ENCODE results near the gene ASCL5.
A peak's percentile ranks its signal among the peaks of the same experiment; 100 is the strongest.

ASCL5 gene

DNA sequence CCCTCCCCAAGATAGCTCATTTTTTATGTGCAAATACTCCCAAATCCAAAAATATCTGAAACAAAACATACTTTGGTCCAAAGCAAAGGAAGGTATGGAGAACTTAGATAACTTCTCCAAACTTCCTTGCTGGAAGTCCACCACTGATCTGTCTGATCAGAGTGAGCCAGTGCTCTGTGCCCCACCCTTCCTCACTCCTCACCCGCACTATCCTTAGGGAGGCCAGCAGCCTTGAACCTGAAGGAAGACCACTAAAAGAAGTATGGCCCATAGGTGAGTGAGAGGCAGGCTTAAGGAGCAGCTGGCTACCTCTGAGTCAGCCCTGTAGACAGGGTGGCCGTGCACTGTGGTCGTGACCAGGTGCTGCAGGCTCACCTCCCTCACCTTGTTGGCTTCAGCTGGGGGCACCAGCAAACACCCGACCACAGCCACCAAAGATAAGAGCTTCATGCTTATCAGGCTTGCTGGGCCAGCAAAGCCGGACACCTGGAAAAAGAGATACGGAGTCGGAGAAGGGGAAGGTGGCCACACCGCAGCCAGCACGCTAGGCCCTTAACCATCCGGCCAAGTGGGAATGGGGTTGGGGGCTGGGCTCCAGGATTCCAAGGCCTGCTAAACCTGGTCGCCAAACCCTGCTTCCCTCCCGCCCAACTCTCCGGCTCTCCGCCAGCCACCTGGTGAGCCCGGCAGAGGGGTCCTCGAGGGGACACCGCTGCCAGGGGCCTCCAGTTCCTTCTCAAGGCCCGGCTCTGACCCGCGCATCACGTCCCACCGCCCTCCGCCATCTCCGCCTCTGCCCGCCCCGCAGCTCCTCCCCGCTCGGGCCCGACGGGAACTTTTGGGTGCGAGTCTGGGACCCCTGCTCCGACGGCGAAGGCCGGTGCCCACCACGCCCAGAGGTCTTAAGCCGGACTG, 26.7 kb upstream of the ASCL5 start:
- DNase-seq: peak; percentile 30

DNA sequence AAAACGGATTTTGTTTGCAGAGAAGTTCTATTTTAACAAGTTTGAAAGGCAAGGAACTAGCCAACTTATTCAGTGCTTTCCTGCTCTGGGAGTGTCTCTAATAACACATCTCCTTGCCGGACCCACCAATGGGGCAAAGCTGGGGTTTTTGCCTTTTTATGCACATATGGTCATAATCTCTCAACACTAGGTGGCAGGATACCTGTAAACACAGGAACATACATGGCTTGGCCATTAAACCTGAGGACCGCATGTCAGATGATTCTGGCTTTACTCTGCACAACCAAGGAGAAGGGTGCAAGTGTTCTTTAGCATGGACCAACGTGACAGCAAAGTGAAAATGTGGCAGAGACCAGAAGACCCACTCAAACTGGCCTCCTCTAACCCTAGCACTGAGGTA, 22.4 kb upstream of the ASCL5 start:
- peak; percentile 31 for DNase-seq

DNA sequence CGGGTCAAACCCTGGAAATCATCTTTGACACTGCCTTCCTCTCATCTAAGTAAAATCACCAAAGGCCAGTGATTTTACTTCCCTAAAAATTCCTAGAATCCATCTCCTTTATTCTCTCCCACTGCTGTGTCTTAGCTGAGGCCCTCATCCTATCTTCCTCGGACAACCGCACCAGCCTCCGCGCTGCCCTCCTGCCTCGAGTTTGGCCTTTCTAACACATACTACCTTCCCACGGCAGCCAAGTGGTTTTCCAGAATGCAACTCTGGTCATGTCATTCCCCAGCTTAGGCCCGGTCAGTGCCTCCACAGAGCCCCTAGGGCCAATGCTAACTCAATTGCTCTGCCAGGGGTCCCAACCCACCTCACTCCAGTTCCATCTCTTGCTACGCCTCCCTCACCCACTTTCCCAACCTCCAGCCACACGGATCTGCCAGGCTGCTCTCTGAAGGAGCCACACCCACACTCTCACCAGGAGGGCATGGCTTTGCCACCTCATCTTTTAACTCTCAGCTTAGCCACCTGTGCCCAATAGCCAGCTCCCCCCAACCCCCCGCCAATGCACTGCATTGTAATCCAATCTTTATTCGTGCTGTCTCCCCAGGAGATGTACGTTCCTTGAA, 20.5 kb upstream of the ASCL5 start:
- DNase-seq: no peak

DNA sequence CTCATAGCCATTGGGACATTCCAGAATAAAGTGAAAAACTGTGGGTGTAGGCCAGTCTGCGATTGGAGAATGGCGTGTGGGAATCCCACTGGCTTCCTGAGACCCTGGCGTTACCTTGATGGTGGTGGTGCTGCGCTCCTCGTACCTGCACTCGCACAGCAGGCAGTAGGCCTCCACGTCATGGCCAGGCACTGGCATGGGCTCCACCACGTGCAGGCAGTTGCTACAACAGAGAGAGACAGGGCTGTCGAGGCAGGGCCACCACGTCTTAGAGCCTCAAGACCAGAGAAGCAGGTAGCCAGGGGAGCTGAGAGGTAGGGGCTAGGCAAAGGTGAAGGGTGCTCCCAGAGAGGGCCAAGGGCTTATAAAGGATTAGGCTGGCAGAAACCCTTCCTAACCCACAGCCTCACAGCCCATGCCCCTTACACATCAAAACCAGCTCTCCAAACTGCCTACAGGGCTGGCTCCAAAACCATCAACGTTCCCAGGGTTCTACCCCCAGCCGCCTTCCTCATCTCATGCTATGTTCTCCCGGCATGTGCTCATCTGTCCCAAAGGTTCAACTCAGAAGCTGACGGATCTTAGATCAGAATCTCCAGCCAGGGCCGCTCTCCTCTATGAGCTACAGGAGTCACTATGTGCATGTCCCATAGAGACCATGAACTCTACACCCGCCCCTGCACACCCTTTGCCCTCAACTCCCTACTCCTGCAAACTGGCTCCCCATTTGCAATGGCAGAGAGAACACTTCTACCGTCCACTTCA, 19.8 kb upstream of the ASCL5 start:
- DNase-seq: no peak

DNA sequence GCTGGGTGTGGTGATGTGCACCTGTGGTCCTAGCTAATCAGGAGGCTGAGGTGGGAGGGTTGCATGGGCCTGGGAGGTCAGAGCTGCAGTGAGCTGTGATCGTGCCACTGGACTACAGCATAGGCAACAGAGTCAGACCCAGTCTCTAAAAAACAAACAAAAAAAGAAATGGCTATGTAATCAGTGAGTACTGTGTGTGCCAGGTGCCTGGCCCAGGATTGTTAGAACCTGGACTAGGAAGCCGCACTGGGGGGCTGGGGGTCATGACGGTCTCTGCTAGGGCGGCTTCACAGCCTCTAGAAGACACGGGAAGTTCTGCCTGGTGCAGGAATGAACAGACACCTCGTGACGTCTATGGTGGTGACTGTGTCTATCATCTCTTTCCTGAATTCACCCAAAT, 18.8 kb upstream of the ASCL5 start:
- no peak for DNase-seq

DNA sequence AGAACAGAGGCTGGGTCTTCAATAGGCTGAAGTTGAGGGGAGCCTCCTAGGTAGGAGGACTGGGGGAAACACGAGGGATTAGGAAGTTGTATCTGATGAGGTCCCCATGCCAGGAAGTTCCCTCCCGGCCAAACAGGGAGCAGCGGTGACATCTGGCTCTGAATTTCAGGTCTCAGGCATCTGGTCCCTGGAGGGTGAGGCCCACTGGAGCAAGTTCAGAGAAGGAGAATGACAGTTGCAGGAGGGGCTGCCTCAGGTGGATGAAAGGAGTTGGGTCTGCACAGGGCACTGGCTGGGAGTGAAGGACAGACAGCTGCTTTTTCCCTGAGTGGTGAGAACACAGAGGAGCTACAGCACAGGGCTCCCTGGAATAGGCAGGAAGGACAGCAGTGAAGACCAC, 18.1 kb upstream of the ASCL5 start:
- DNase-seq: no peak

DNA sequence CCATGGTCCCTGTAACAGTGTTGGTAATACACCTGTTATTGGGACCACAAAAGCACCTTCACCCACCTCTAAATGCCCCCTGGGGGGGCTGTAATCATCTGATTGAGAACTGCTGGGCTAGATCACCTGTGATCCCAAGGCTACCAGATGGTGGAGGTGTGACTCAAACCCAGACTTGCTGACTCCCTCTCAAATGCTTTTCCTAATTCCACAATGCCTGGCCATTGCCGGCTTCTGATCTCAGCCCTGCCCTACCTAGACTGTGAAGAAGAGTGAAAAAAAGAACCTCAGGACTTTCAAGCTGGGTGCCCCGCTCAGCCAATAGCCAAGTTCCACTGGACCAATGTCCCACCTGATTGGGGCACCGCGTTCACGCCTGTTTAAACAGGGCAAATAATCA, 17.7 kb upstream of the ASCL5 start:
- DNase-seq: no peak

DNA sequence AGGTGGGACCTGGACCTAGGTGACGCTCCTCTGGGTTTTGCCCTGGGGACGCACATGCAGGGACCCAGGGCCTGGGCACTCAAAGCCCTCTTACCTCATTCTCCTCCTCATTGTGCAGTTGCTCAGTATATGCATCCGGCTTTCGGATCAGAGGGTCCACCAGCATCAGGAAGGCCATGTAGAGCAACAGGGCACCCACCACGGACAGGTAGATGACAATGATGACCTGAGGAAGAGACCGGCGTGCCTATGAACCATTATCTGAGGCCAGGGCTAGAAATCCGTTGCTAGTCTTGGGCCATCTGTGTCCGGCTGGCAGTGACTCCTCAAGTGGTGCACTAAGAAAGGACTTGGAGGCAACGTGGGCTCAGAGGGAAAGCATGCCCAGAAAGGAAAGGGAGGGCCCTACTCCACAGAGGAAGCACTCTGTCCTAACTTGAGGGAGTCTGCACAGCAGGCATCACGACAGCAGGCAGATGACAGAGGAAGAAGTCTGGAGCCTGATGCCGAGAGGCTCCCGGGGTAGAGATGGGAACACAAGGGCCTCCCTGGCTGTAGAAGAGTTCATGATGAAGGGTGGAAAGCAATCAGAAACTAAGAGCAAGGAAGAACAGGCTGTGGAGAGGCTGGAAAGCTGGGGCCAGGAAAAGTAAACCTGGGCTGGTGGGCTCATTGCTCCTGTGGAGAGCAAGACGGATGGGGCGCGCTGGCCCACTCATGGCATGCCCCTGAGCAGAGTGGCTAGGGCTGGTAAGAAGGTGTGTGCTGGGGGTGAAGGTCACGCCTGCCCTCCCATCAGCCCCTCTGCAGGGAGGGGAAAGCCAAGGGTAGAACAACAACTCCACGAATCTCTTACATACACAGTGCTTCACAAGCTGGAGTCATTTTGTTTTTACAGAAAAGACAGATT, 17.0 kb upstream of the ASCL5 start:
- DNase-seq: no peak

DNA sequence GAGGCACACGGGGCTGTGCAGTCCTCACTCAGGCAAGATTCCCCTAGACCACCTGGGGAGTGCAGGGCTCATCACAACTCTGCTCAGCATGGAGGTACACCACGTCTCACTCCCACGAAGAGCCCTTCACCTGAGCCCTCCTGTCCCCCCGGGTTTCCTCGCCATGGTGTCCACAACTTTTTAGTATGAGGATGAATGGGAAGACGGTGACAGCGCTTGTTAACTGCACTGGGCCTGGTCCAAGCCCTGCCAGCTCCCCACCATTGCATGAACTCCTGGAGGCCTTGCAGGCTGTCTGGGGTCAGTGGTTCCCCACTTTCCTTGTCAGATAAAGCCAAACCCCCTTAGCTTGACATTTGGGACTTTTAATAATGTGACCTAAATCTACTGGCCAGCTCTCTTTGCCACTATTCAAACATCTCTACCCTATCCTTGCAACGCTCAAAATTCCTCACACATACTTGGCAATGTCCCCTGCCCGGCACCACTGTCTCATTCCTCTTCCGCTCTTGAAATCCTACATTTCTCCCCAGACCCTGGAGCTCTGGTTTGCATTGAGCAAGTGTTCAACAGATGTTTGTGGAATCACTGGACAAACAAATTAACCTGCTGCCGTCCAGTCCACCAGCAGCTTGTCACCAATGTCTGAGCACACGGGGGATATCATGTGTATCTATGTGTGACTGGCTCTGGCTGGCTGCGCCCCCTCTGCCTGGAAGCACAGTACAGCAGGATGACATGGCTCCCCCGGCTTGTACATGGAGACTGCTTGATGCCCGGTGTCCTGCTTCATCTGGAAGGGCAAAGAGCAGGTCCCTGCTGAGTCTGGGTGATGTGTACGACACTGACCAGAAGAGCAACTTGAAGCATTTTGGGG, 16.1 kb upstream of the ASCL5 start:
- DNase-seq: no peak

DNA sequence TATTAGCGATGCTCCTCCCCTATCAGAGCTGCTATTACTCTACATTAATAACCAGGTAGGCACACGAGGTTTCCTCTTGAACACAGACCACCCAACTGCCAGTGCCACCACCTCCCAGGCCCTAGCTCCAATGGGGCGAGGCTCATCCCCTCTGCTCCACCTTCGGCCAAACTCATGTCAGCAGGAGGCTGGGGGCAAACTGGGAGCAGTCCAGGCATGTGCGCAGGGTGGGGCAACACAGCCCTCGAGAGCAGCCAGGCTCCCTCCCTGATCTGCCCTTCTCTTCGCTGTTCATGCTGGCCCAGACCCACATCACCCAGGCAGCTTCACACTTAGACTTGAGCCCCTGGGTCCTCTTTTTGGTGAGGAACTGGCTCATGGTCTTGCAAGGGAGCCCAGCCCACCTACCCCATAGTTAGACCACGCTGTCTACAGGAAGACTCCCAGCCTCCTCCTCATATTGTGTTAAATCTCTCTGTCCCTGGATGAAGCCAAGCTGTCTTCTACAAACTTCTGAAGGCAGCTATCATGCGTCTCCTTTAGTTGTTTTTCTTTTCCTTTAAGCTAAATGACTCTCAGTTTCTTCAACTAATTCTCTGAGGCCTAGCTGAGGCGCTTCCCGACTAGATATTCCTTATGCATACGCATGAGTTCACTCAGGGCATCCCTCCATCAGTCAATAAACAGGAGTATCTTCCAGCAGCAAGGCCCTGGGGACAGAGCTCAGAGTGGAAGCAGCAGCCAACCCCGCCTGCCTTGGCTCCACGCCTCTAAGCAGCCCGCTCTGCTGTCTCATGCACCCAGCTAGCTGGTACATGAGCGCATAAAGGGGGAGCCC, 15.2 kb upstream of the ASCL5 start:
- DNase-seq: no peak

DNA sequence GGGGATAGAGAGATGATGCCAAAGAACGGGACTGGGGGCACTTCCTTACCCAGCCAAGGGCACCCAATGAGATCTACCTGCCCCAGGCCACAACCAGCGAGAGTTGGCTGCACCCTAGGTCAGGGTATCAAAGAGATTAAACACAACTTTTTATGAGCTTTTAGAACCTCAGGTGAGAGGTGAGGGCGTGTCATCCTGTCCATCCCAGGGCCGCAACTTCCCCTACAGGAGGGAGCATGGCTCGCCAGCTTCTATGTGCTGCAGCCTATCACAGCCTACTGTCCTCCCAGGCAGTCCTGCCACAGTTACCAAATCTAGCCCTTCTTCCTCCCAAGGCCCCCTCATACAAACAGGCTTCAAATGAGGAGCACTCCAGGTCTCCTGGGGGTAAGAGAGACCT, 14.4 kb upstream of the ASCL5 start:
- no peak for DNase-seq

DNA sequence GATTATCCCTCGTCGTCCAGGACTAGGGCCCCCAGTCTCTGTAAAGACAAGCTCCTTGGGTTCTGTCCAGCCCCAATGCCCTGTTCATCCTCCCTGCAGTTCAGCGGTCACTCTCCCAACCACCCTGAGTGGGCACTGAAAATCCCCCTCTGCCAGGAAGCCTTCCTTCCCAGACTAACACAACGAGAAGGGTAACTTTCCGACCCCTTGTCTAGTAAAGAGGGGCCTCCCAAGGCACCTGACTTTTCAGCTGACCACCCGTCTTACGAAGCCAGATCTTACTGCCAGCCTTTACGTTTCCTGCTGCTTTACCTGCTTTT, 13.9 kb upstream of the ASCL5 start:
- no peak for DNase-seq

DNA sequence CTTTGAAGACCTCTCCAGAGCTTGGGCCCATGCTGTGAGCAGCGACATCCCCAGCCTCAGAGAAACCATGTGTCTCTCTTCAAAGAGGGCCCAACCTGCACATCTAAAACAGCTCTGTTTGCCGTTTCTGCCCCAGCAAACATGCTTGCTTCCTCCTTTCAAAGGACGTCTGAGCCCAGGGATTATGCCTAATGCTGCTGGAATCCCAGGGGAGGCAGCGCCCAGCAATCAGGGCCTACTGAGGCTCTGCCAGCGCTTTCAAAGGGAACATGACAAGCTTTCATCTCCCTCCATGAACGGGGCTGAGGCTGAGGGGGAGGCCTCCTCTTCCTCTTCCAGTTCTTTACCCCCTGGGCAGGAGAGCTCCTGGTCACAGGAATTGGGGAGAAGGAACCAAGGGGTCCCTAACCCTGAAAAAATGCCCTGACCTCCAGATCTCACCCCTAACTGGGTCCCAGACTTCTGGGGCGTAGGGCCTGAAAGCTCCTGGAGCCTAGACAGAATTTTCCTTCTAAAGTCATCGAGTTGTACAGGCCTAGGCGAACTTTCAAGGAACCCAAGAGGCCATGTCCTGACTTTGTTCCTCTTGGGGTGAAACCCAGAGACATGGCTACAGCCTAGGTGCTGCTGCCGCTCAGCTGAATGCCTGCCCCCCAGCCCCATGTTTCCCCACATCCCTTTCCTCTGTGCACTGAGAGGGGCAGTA, 13.4 kb upstream of the ASCL5 start:
- no peak for DNase-seq

DNA sequence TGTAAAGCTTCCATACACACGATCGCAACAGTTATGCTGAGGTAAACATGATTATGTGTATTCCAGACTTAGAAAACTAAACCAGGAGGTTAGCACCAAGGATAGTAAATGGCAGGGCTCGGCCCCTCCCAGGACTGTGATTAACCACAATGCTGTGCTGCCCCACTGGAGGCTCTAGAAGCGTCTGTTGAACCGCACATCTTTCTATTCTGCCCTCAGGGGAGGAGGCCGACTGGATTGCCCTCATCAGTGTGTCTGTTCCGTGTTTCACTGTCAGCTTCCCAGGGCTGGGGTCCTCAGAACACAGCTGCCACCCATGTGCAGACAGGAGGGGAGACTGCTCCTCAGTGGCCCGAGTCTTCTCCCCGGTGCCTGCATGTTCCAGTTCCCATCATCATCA, 12.8 kb upstream of the ASCL5 start:
- DNase-seq: no peak

DNA sequence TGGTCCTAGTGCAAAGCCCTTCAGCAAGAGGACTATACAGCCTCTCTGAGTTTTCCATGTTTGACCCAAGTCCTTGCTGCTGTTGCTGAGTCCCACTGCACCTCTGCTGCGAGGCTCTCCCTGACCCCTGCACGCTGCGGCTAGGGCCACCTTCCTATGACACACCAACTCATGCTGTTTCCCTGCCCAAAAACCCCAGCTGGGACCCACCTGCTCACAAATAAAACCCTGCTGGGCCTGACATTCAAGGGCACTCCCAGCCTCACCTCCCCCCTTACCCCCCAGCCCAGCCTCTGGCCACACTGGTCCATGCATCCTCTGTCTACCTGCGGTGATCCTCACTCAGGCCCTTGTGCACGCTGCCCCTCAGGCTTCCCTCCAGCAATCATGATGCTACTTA, 12.3 kb upstream of the ASCL5 start:
- DNase-seq: no peak

DNA sequence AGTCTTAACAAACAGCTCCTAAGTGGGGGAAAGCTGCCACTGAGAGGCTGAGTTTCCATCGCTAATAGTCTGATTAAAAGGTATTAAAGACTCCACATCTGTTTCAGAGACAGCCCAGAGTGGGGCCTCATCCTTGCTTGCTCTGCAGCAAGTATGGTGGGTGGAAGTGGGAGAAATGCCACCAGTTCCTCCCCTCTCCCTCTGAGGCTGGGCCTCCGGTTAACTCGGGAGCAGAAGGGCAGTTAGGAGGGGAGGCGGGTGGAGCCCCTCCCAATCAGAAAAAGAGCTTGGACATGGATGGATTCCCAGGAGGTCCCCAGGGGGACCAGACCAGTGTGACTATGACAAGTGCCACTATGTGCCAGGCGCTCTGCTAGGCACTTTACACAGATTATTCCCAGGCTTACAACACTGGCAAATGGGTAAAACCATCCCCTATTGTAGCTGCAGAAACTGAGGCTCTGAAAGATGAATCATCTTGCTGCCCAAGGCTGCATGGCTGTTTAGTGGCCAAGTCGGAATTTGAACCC, 11.4 kb upstream of the ASCL5 start:
- DNase-seq: no peak

DNA sequence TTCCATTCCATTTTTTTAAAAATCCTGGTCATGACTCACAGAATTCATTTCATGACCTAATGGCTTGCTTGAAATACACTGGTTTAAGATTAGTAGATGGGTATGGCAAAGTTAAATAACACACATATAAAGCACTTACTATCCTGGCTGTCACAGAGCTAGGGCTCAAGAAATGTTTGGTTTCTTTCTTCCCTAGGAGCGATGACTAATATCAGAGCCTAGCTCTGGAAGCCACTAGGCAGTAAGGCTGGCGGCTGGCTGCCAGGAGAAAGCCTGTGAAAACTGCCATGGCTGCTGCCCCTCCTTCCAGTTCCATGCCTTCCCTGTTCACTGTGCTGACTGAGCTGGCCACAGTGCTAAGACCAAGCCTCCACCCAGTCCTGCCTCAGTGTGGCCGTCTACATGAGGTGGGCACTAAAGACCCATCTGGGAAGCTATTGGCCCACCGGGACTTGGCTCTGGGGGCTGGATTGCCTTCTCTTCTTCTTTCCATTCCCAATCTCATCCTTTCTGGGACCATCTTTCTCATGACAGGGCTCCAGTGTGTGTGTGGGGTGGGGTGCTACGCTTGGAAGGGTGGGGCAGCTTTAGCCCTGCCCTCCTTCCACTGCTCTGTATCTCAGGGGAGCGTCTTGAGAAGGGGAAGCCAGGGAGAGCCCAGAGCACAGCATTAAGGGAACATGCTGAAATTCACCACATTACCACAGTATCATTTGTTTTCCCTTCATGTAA, 10.8 kb upstream of the ASCL5 start:
- peak; percentile 56 for DNase-seq

DNA sequence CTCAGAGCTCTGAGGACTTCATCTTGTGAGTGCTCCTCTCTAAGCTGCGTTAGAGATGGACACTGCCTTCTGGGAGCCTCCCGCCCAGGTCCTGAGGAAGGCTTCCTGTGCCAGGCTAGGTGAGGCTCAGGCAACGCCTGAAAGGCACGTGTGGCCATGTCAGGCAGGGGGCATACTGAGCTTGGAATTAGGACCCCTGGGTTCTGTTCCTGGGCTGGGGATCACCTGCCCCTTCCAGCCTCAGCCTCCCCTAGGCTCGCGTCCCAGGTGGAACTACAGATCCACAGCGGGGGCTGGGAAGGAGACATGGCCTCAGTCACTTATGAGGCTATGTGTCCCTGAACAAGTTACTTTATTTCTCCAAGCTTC, 10.0 kb upstream of the ASCL5 start:
- no peak for DNase-seq

DNA sequence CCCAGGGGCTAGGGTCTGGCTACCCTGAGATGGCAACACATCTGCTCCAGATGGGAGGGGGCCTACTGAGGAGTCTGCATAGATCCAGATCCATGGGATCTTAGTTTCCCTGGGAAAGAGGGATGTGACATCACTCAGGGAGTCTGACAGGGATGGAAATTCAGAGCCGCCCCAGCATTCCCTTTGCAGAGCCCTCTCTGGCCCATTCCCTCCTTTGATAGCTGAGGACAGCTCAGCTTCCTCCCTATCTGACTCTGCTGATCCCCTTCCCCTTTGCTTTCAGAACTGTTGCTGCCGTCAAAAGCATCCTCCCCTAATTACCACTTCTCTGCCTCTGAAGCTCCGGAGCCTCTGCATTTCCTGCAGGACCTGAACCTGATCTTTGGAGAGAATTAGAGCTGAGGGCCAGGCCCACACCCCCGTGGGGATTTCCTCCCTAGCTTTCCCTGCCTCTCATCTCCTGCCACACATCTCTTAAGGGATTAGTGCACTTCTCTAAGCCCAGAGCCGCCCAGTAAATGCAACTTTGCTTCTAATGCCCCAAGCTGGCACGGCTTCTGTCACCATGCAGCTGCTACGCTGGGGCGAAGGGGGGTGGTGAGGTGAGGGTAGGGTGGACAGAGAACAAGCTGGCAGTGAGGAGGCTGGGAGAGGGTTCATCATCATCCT, 9.5 kb upstream of the ASCL5 start:
- no peak for DNase-seq

All from NCI-H226 (cell line).